GM12873 (cell line): Measurements from ENCODE around the gene RBM20.

Experiments
- TF ChIP-seq, protein P1 (sequence below): IDR thresholded peaks from 2 replicates; pipeline ENCODE4 v1.5.1; 2012; ENCODE audit warnings: low read depth, mild to moderate bottlenecking, moderate library complexity, low read length, control low read depth; ENCODE audit not compliant: insufficient read depth; ENCODE audit errors: missing control alignments

Gene RBM20

DNA sequence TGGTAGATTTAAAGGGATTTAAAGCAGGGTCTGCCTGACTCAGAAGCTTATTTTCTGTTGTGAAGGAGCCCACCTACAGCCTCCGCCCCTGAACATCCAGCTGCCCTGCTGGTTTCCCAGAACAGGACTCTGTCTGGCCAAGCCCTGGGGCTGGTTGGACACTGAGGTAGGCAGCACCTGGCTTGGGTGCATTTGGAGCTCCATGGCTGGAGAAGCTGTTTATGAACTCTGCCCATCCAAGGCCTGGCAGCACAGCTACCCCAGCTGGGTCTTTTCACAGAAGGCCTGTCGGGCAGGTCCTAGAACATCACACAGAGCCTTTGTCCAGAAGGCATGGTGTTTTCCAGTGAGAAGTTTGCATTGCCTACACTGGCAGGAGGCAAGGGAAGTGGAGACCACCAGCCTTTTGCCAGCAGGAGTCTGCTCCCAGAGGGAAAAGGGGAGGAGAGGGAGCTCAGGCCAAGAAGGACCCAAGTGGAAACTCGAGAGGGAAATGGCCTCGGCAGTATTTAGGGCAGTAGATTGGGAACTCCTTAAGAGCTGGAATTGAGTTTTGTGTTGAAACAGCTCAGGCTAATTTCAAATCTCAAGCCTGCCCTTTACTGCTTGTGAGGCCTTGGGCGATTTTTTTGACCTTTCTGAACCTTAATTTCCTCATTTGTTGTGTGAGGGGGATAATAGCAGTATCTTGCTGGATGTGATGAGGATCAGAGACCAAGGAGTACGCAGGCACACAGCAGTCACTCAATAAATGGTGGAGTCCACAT lies 215.3 kb downstream of the RBM20 start:
- TF ChIP-seq, protein P1, sequence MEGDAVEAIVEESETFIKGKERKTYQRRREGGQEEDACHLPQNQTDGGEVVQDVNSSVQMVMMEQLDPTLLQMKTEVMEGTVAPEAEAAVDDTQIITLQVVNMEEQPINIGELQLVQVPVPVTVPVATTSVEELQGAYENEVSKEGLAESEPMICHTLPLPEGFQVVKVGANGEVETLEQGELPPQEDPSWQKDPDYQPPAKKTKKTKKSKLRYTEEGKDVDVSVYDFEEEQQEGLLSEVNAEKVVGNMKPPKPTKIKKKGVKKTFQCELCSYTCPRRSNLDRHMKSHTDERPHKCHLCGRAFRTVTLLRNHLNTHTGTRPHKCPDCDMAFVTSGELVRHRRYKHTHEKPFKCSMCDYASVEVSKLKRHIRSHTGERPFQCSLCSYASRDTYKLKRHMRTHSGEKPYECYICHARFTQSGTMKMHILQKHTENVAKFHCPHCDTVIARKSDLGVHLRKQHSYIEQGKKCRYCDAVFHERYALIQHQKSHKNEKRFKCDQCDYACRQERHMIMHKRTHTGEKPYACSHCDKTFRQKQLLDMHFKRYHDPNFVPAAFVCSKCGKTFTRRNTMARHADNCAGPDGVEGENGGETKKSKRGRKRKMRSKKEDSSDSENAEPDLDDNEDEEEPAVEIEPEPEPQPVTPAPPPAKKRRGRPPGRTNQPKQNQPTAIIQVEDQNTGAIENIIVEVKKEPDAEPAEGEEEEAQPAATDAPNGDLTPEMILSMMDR, result no peak

DNA sequence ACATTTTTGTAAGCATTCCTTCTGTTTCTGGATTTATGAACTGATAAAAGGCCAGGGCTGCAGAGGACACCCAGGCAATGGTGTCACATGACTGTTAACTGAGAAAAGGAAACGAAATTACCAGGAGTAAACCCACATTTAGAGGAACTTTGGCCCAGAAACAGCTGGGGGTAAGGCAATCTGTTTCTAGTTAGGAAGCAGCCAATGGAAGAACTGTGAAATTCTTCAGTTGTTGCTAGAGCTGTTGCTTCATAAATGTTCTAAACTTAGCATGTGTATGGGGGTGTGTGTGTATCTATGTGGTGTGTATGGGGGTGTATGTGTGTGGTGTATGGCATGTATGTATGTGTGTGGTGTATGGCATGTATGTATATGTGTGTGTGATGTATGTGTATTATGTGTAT lies 215.8 kb downstream of the RBM20 start:
- TF ChIP-seq, protein P1, result no peak

DNA sequence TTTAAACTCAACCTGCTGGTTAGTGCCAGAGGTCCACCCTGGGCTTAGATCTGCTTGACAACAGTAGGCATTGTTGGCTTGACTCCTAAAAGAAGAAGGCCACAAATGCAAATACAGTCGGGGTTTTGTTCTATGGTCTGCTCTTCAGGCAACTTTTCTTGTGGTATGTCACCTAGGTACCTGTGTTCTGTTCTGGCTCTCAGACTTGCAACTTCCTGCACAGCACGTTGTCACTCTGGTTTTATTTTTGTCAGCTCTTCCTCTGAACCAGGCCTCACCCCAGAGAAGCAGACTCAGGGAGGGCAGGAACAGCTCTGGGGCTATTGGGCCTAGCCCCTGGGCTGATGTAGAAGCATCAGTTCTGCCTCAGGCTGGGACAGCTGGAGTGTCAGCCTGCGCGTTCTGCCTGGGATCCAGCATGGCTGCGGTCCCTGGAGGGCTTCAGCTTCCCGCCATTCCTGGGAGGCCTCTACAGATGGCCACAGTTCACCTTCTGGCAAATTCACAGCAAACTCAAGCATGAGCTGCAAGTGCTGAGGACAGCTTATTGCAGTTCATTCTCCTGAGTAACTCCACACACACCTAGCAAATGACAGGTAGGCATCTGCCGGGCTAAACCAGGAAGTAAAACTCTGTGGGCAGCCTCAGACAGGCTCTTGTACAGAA lies 216.6 kb downstream of the RBM20 start:
- TF ChIP-seq, protein P1, result no peak

DNA sequence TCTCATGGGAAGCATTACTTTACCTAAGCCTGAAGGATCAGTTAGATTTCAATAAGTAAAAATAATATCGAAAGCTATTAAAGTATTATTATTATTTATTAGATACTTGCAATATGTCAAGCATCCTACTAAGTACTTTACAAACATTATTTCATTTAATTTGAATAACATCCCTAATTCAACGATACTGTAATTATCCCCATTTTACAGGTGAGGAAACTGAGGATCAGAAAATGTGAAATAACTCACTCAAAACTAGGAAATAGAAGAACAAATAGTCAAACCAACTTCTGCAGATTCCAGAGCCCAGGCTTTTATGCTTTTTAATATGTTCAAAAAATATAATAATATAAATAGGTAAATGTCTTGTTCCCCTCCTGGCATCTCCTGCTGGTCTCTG lies 217.3 kb downstream of the RBM20 start:
- TF ChIP-seq, protein P1, result no peak

DNA sequence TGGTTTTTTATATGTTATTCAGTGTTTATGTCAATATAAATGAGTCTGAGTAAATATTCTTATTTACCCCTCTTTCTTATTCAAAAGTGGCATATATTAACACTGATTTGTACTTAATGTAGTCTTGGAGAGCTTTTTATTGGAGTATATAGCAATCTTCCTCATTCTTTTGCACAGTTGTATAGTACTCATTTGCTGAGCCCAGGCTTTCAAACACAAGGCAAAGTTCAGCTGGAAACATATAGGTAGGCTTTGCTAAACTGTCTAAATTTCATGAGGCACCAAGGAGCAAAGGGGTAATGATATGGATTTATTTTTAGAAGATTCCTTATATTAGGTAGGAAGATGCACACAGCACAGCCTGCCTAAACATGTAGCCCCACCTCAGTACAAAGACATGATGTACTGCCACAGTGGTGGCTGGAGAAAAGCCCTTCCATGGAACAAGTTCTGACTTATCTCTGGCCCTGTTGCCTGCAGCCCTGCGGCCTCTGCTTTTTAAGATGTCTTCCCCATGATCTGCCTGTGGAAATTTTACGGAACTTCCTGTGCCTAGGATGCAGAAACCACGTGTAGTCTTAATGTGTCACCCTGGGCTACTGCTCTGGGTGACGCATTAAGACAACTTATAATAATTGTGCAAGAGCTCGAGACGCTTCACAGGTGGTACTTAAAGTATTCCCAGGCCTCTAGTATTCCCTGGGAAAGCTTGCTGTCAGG lies 218.0 kb downstream of the RBM20 start:
- TF ChIP-seq, protein P1, result no peak

DNA sequence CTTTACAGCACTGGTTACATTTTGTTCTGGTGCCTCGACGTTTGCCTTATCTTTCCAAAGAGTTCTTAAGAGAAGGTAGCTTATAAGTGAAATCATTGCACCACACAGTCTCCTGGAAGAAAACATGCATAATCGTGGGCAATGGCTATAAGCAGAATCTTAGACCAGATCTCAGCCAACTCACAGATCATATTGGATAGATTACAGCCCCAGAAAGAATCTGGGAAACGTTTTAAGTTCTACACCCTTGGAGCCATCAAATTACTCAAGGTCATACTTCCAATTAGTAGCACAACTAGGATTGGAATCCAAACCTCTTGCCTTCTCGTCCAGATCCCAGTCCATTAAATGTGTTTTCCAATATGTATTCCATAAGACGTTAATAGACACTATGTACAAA lies 218.8 kb downstream of the RBM20 start:
- TF ChIP-seq, protein P1, result no peak

DNA sequence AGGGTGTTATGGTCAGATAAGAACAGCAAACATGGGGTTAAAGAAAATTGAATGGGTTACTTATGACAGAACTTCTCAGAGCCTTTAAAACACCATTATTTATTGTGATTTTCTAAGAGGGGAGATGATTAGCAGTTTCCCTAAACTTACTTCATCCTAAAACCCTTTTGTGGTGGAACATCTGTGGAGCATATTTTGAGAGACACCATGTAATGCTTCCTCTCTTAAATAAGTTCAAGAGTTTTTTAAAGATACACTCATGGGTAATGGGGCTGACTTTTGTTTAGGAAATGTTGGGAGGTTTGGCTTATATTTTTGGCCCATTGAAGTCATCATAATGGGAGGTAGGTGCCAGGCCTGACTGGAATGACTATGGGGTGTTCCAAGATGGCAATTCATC lies 219.2 kb downstream of the RBM20 start:
- TF ChIP-seq, protein P1, result no peak
